A549 (cell line): Measurements from ENCODE around the gene SDHB. TPM values are rescaled to one million over a fixed set of nuclear protein-coding genes. Genes with fewer than 3 reads are reported as not detected.

ENCODE experiments used
- ATAC-seq, 2 experiments: fragments of 200-7000 bp in 1 of 2; fragments of >200 bp in 1 of 2; cut with Nextera tagmentation in 1 of 2; cut with Tn5 transposase in 1 of 2; 3 replicates each; pipeline versions ENCODE4 v1.8.0 to v1.9.1; 2018 to 2020; ENCODE audit warnings: mild to moderate bottlenecking in 1 of 2, moderate library complexity in 1 of 2
- CTCF ChIA-PET: fragments of 300-600 bp; sonication (Branson Sonifier 250); formaldehyde crosslinking; extraction: SDS; loops from one replicate; lab custom pipeline; 2021; ENCODE audit warnings: antibody characterized with exemption, inconsistent platforms; lab: Yijun Ruan, JAX
- POLR2A ChIA-PET: fragments of 350-600 bp; formaldehyde crosslinking; extraction: SDS; loops from one replicate; lab custom pipeline; 2021; ENCODE audit warnings: antibody characterized with exemption, inconsistent platforms; lab: Yijun Ruan, JAX
- DNase-seq, 2 experiments: peaks; one replicate each; pipeline versions ENCODE4 v3.0.0 to v3.0.0-alpha.2; 2011 to 2016; ENCODE audit warnings: low read depth in 1 of 2, low spot score in 1 of 2
- FAIRE-seq: peaks from 2 replicates; lab custom pipeline; 2011; peaks lifted over from hg19 to GRCh38; lab: Jason Lieb, UNC
- H3K27ac ChIP-seq, 2 experiments: fragments of >200 bp; sonication (Bioruptor Twin); formaldehyde crosslinking; 3 replicates each; pipeline ENCODE4 v1.5.1; 2016 to 2017
- H3K4me1 ChIP-seq: fragments of >200 bp; sonication (Bioruptor Twin); formaldehyde crosslinking; 3 replicates; pipeline ENCODE4 v1.6.1; 2016
- H3K4me2 ChIP-seq: fragments of >200 bp; sonication (Bioruptor Twin); formaldehyde crosslinking; 3 replicates; pipeline ENCODE4 v1.6.1; 2016
- H3K4me3 ChIP-seq: fragments of >200 bp; sonication (Bioruptor Twin); formaldehyde crosslinking; 3 replicates; pipeline ENCODE4 v1.5.1; 2016
- H3K9me3 ChIP-seq: fragments of >200 bp; sonication (Bioruptor Twin); formaldehyde crosslinking; 3 replicates; pipeline ENCODE4 v1.6.1; 2016
- ATOH8 ChIP-seq: fragments of 250-450 bp; sonication (Bioruptor Pico); IDR thresholded peaks from 2 replicates; pipeline ENCODE4 v1.5.0; 2020; ENCODE audit warnings: low read depth, mild to moderate bottlenecking, moderate library complexity
- CBX8 ChIP-seq: fragments of 200-600 bp; sonication (generic); IDR thresholded peaks from 2 replicates; pipeline ENCODE4 v1.6.1; 2016
- CHD2 ChIP-seq: fragments of 150-350 bp; IDR thresholded peaks from 2 replicates; pipeline ENCODE4 v1.6.1; 2014; ENCODE audit warnings: low read length; ENCODE audit not compliant: partially characterized antibody
- FOSB ChIP-seq: fragments of 250-450 bp; sonication (Bioruptor Pico); IDR thresholded peaks from 2 replicates; pipeline ENCODE4 v1.5.0; 2020; ENCODE audit warnings: mild to moderate bottlenecking, moderate library complexity
- FOSL2 ChIP-seq, 2 experiments: fragments of 450-650 bp in 1 of 2; fragments of >200 bp in 1 of 2; sonication (Bioruptor Twin) in 1 of 2; formaldehyde crosslinking; IDR thresholded peaks; 2 replicates each; pipeline versions ENCODE4 v1.5.0 to v1.6.1; 2016 to 2020; ENCODE audit warnings: mild to moderate bottlenecking in 1 of 2, moderate library complexity in 1 of 2
- FOXS1 ChIP-seq: fragments of 250-450 bp; sonication (Bioruptor Pico); IDR thresholded peaks from 2 replicates; pipeline ENCODE4 v1.5.0; 2020; ENCODE audit warnings: mild to moderate bottlenecking, moderate library complexity
- HOXA7 ChIP-seq: fragments of 250-450 bp; sonication (Bioruptor Pico); IDR thresholded peaks from 2 replicates; pipeline ENCODE4 v1.5.0; 2020; ENCODE audit warnings: mild to moderate bottlenecking, moderate library complexity
- HOXB13 ChIP-seq: fragments of 250-450 bp; sonication (Bioruptor Pico); IDR thresholded peaks from 2 replicates; pipeline ENCODE4 v1.5.0; 2020; ENCODE audit warnings: low read depth, mild to moderate bottlenecking, moderate library complexity
- JUNB ChIP-seq: fragments of >200 bp; sonication (Bioruptor Twin); formaldehyde crosslinking; IDR thresholded peaks from 2 replicates; pipeline ENCODE4 v1.6.1; 2016
- KDM5A ChIP-seq: fragments of 200-600 bp; sonication (generic); IDR thresholded peaks from 2 replicates; pipeline ENCODE4 v1.6.1; 2016; ENCODE audit warnings: antibody characterized with exemption, mild to moderate bottlenecking
- MYC ChIP-seq: IDR thresholded peaks from 2 replicates; pipeline ENCODE4 v1.6.1; 2012; ENCODE audit warnings: mild to moderate bottlenecking, inconsistent platforms, low read length, improper control_type of control experiment, borderline replicate concordance
- NFE2L2 ChIP-seq: fragments of 150-350 bp; conservative IDR thresholded peaks from 2 replicates; pipeline ENCODE4 v1.6.1; 2014; ENCODE audit warnings: low read length
- NPAS2 ChIP-seq: fragments of 250-450 bp; sonication (Bioruptor Pico); IDR thresholded peaks from 2 replicates; pipeline ENCODE4 v1.8.0; 2022; ENCODE audit warnings: mild to moderate bottlenecking, moderate library complexity, borderline replicate concordance
- PHF8 ChIP-seq: fragments of 200-600 bp; sonication (generic); IDR thresholded peaks from 2 replicates; pipeline ENCODE4 v1.6.1; 2016; ENCODE audit warnings: low read depth, mild to moderate bottlenecking, antibody characterized with exemption, moderate library complexity, borderline replicate concordance
- POLR2A ChIP-seq: IDR thresholded peaks from 2 replicates; pipeline ENCODE4 v1.6.1; 2012; ENCODE audit warnings: mild to moderate bottlenecking, low read length
- POLR2AphosphoS2 ChIP-seq: conservative IDR thresholded peaks from 2 replicates; pipeline ENCODE4 v1.6.1; 2012; ENCODE audit warnings: low read length, improper control_type of control experiment, inconsistent platforms
- REST ChIP-seq: fragments of 200-600 bp; sonication (generic); IDR thresholded peaks from 2 replicates; pipeline ENCODE4 v1.6.1; 2016; ENCODE audit warnings: antibody characterized with exemption, mild to moderate bottlenecking, moderate library complexity
- RFX5 ChIP-seq: fragments of 450-650 bp; IDR thresholded peaks from 2 replicates; pipeline ENCODE4 v1.7.1; 2014; ENCODE audit warnings: antibody characterized with exemption, mild to moderate bottlenecking, moderate library complexity
- SREBF2 ChIP-seq: fragments of 450-650 bp; IDR thresholded peaks from 2 replicates; pipeline ENCODE4 v1.6.1; 2014; ENCODE audit warnings: mild to moderate bottlenecking, moderate library complexity
- TP53 ChIP-seq: fragments of 250-450 bp; sonication (Bioruptor Pico); IDR thresholded peaks from 2 replicates; pipeline ENCODE4 v1.5.0; 2021; ENCODE audit warnings: mild to moderate bottlenecking, moderate library complexity
- USF2 ChIP-seq: fragments of 450-650 bp; IDR thresholded peaks from 2 replicates; pipeline ENCODE4 v1.6.1; 2014; ENCODE audit warnings: antibody characterized with exemption
- ZFP36 ChIP-seq: fragments of 450-650 bp; IDR thresholded peaks from 2 replicates; pipeline ENCODE4 v1.6.1; 2014; ENCODE audit warnings: borderline replicate concordance; ENCODE audit not compliant: partially characterized antibody
- ZSCAN20 ChIP-seq: fragments of 250-450 bp; sonication (Bioruptor Pico); IDR thresholded peaks from 2 replicates; pipeline ENCODE4 v1.8.0; 2022; ENCODE audit warnings: mild to moderate bottlenecking, moderate library complexity
- WGBS: methylation state at CpG from one replicate; pipeline ENCODE4 v1.1.6; 2017; ENCODE audit errors: missing lambda C conversion rate; 5-methylcytosine and 5-hydroxymethylcytosine counted together
- polyA plus RNA-seq, 4 experiments: library from polyadenylated mRNA; depleted of rRNA in 3 of 4; stranded (reverse); fragments of >200 nt; fragmentation: RNase III in 1 of 4; extraction: RNeasy Plus Mini Kit Qiagen cat#74134 plus additional on column Dnase treatment in 1 of 4; gene quantifications; 2 replicates in 3 of 4; 3 replicates in 1 of 4; pipeline ENCODE4 v1.2.3, GENCODE V29; 2011 to 2017

The SDHB gene
- polyA plus RNA-seq, 2 of the 4 experiments (the other 2 are of a cell fraction) = 114 to 262 TPM

- ATAC-seq = no peak
- WGBS = 89% methylated on average over 1 of the region's 1 CpG
- Histone ChIP-seq H3K4me1 (no peaks in the 10 kb centered on the region), H3K9me3 (no peaks in the 10 kb centered on the region), H3K4me2 (no peak overlapping the region), H3K27ac (no peak overlapping the region), H3K4me3 (no peak overlapping the region)
- no peak for FAIRE-seq
- ChIA-PET CTCF (interaction anchor here (1.0 to 1.8 kb wide), 2 partner anchors 24 to 210 kb away, joined by 3 read pairs; no protein-coding TSS in a partner anchor), POLR2A (no interaction called here)
- no peak for TF ChIP-seq JUNB
- no peak for TF ChIP-seq PHF8
- TF ChIP-seq TP53 (CRISPR knock-in tag) = no peak
- no peak for TF ChIP-seq RFX5
- TF ChIP-seq SREBF2 = no peak
- no peak for TF ChIP-seq FOXS1 (CRISPR knock-in tag)
- TF ChIP-seq POLR2AphosphoS2 = no peak
- no peak for TF ChIP-seq USF2
- no peak for TF ChIP-seq HOXA7 (CRISPR knock-in tag)
- TF ChIP-seq NFE2L2 = no peak
- TF ChIP-seq HOXB13 = no peak
- TF ChIP-seq KDM5A = no peak
- no peak for TF ChIP-seq CHD2
- no peak for TF ChIP-seq ATOH8
- no peak for TF ChIP-seq POLR2A
- TF ChIP-seq FOSB (CRISPR knock-in tag) = no peak
- no peak for TF ChIP-seq NPAS2 (CRISPR knock-in tag)
- no peak for TF ChIP-seq ZFP36
- TF ChIP-seq REST = no peak
- DNase-seq = no peak
Measured at GRCh38 chr1:17024721-17025120, 29.1 kb downstream of the SDHB start.

- TF ChIP-seq RFX5 (no peak), MYC (no peak), CBX8 (no peak), FOSL2 (IDR thresholded peaks at IDR 0.05) (no peak), FOSL2 (CRISPR knock-in tag; IDR thresholded peaks at IDR 0.05) (no peak), ZSCAN20 (CRISPR knock-in tag) (no peak)
- Histone ChIP-seq H3K27ac (no peak overlapping the region), H3K9me3 (no peaks in the 10 kb centered on the region), H3K4me3 (no peak overlapping the region), H3K4me2 (no peak overlapping the region), H3K4me1 (no peaks in the 10 kb centered on the region)
- DNase-seq (no peak), ATAC-seq (no peak), FAIRE-seq (no peak)
- CTCF ChIA-PET = interaction anchor here (1.2 to 1.9 kb wide), 3 partner anchors 22 to 211 kb away, joined by 3 to 6 read pairs (median 6); no protein-coding TSS in a partner anchor
- WGBS = 75% methylated on average over 3 of the region's 3 CpGs
- POLR2A ChIA-PET = no interaction called here
Measured at GRCh38 chr1:17023573-17023972, 30.3 kb downstream of the SDHB start.
